AG09319 (cell line): ENCODE measurements around the gene PPP2R5C.

Source experiments
- DNase-seq: peaks from one replicate; pipeline ENCODE4 v3.0.0-alpha.2; 2010; ENCODE audit warnings: low read depth; ENCODE audit errors: extremely low read depth
- CTCF ChIP-seq: IDR thresholded peaks from 2 replicates; pipeline ENCODE4 v1.5.1; 2011; ENCODE audit warnings: low read depth, mild to moderate bottlenecking, inconsistent platforms, low read length, moderate library complexity

PPP2R5C gene

DNA sequence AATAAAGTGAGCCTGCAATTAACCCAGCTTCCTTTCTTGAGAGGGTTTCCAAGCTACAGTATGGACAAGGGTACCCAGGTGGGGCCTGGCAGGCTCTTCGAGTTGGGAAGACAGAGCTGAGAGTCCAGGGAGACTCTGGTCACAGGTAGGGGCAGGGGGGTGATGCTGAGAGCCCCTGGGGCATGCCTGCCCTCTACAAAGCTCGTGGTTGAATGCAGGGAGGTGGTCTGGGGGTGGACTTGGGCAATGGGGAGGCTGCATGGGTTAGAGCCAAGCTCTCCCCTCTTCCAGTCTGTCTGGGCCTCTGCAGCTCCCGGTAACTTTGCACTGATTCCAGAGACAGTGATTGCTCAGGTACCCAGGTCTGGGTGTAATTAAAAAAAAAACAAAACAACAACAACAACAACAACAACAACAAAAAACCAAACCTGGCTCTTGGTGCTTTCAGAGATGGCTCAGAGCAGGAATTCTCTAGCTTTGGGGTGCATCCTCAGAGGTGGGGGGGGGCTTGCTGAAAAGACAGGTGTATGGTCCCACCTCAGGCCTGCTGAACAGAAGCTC, 30.8 kb upstream of the PPP2R5C start:
- no peak for TF ChIP-seq CTCF
- DNase-seq: no peak

DNA sequence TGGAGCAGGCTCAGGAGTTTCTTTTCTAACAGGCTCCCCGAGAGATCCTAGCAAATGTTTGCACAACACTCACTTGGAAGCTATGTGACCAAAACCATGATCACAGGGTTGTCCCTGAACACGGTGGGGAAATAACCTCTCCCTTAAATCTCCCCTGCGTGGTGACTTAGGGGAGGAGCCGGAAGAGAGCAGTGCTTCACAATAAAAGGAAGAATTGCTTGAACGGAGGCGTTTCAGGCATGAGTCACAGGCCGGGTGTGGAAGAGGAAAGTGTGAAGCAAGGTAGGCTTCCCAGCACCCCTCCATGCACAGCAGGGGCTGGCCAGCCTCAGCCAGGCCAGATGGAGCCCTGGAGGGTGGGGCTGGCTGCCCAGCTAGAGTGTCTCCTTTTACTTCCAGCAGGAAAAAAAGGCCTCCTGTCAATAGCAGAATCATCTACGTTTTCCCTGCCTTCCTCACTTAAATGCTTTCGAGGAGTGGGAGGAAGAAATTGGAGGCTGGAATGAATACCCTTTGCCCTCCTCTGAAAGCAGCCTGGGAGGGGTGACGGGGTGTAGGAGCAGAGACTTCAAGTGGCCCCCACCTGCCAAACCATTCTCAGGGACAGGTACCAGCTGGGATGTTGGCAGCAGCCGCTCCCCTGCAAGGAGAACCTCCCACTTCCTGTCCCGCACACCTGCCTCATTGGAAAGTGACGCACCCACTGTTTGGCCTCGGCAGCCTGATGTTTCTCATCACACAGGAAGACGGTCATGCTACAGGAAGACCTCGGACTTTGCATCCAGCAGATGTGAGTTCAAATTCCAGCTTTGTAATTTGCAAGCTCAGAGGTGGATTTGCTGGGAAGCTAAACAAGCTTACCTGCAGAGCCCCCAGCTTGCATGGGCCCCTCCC, 30.1 kb upstream of the PPP2R5C start:
- no peak for DNase-seq
- TF ChIP-seq CTCF: no peak

GRCh38 chr14:101732118-101732517, 29.4 kb upstream of the PPP2R5C start:
- TF ChIP-seq CTCF: no peak
- DNase-seq: no peak

- DNase-seq: no peak
- TF ChIP-seq CTCF: no peak
These were observed 28.3 kb upstream of the PPP2R5C start for GRCh38 chr14:101733211-101733610.

GRCh38 chr14:101734246-101734847, 27.2 kb upstream of the PPP2R5C start:
- no peak for DNase-seq

DNA sequence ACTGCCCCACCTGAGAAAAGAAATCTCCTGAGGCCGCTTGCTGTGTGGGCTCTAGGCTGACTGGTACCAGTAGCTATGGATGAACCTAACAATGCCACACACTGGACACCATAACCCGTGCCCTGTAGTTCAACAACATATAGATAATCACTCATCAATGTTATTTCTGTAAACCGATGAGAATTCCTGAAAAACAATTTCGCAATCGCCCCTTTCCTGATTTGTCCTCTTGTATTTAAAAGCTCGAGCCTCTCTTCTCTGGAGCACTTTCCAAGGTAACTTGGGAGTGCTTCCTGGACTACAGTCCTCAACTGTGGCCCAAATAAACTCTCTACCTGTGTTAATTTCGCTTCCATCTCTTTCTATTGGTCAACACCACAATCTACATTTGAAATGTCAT, 26.1 kb upstream of the PPP2R5C start:
- no peak for DNase-seq
- TF ChIP-seq CTCF: no peak

More at GRCh38 chr14:101734246-101734847, 27.2 kb upstream of the PPP2R5C start:
- TF ChIP-seq CTCF: no peak

- no peak for TF ChIP-seq CTCF
- DNase-seq: no peak
These were observed 25.4 kb upstream of the PPP2R5C start for GRCh38 chr14:101736071-101736470.
